Measurements from ENCODE around the gene INPP1.
A peak's percentile ranks its signal among the peaks of the same experiment; 100 is the strongest.
"Not testable (repeated sequence)": the region's sequence is repeated elsewhere in the genome, so short reads cannot be mapped to it uniquely, and the experiment has no call there.

The INPP1 gene

GRCh38 chr2:190357600-190357999 lies 14.2 kb downstream of the INPP1 start:
- no peak overlapping the region for H3K4me2 ChIP-seq (ENCODE audit: low read length)
- H4K20me1 ChIP-seq (ENCODE audit: insufficient read depth, low read length), result no peaks in the 10 kb centered on the region
- peaks cover 10% of the 10 kb centered on the region for H3K4me1 ChIP-seq (ENCODE audit: low read length)
- H3K36me3 ChIP-seq (replicated peaks; ENCODE audit: low read depth, low read length), result no peaks in the 10 kb centered on the region
- no peaks in the 10 kb centered on the region for H3K79me2 ChIP-seq (ENCODE audit: low read length)
- H3K4me3 ChIP-seq (ENCODE audit: low read length), result no peak overlapping the region
- no peak overlapping the region for H3K9ac ChIP-seq (ENCODE audit: low read length)
- H3K9me3 ChIP-seq (ENCODE audit: insufficient read depth, low read length), result no peaks in the 10 kb centered on the region
- no peak overlapping the region for H3K27ac ChIP-seq (ENCODE audit: low read length)
- no peaks in the 10 kb centered on the region for H3K27me3 ChIP-seq (ENCODE audit: low read depth, low read length)
- H2AFZ ChIP-seq (ENCODE audit: low read depth, low read length), result no peak overlapping the region
- TF ChIP-seq EZH2phosphoT487 (IDR thresholded peaks at IDR 0.05; ENCODE audit: low read depth), result no peak
- TF ChIP-seq, protein P1, sequence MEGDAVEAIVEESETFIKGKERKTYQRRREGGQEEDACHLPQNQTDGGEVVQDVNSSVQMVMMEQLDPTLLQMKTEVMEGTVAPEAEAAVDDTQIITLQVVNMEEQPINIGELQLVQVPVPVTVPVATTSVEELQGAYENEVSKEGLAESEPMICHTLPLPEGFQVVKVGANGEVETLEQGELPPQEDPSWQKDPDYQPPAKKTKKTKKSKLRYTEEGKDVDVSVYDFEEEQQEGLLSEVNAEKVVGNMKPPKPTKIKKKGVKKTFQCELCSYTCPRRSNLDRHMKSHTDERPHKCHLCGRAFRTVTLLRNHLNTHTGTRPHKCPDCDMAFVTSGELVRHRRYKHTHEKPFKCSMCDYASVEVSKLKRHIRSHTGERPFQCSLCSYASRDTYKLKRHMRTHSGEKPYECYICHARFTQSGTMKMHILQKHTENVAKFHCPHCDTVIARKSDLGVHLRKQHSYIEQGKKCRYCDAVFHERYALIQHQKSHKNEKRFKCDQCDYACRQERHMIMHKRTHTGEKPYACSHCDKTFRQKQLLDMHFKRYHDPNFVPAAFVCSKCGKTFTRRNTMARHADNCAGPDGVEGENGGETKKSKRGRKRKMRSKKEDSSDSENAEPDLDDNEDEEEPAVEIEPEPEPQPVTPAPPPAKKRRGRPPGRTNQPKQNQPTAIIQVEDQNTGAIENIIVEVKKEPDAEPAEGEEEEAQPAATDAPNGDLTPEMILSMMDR (IDR thresholded peaks at IDR 0.05; ENCODE audit: low read depth, low read length), result no peak

GRCh38 chr2:190358655-190359448 lies 15.5 kb downstream of the INPP1 start:
- not testable (repeated sequence) for H3K79me2 ChIP-seq (ENCODE audit: low read length); H3K4me3 ChIP-seq (ENCODE audit: low read length); H2AFZ ChIP-seq (ENCODE audit: low read depth, low read length); H3K36me3 ChIP-seq (replicated peaks; ENCODE audit: low read depth, low read length); H3K27me3 ChIP-seq (ENCODE audit: low read depth, low read length); H3K4me2 ChIP-seq (ENCODE audit: low read length); H3K9ac ChIP-seq (ENCODE audit: low read length); H3K9me3 ChIP-seq (ENCODE audit: insufficient read depth, low read length); H3K27ac ChIP-seq (ENCODE audit: low read length); H4K20me1 ChIP-seq (ENCODE audit: insufficient read depth, low read length)
- peaks cover 10% of the 10 kb centered on the region for H3K4me1 ChIP-seq (ENCODE audit: low read length)

DNA sequence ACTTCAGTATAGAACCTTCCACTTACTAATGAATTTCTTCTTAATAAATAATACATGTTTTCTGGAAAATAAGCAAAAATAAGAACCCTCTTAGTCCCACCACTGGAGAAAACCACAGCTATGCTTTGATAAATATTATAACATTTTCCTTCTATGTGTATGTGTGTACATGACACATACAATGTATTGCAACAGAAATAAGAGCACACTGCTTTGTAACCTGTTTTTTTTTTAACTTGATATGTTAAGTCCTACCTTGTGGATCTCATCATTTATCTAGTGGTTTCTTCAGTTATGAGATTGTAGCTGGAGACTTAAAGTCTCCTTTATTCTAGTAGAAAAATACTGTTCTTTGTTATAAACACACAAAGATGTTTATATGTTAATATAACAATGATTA lies 17.2 kb downstream of the INPP1 start:
- Histone ChIP-seq H3K4me3 (ENCODE audit: low read length) (no peak overlapping the region), H3K4me2 (ENCODE audit: low read length) (peak overlapping the region; percentile 79), H3K79me2 (ENCODE audit: low read length) (no peaks in the 10 kb centered on the region), H3K9ac (ENCODE audit: low read length) (no peak overlapping the region), H3K36me3 (replicated peaks; ENCODE audit: low read depth, low read length) (no peaks in the 10 kb centered on the region), H3K4me1 (ENCODE audit: low read length) (peaks cover 10% of the 10 kb centered on the region), H3K27ac (ENCODE audit: low read length) (no peak overlapping the region), H3K9me3 (ENCODE audit: insufficient read depth, low read length) (no peaks in the 10 kb centered on the region), H2AFZ (ENCODE audit: low read depth, low read length) (peak overlapping the region; percentile 98; the same call in 1 of the 2 replicates), H3K27me3 (ENCODE audit: low read depth, low read length) (no peaks in the 10 kb centered on the region), H4K20me1 (ENCODE audit: insufficient read depth, low read length) (no peaks in the 10 kb centered on the region)
- TF ChIP-seq EZH2phosphoT487 (IDR thresholded peaks at IDR 0.05; ENCODE audit: low read depth), result no peak
- TF ChIP-seq, protein P1 (IDR thresholded peaks at IDR 0.05; ENCODE audit: low read depth, low read length), result no peak

GRCh38 chr2:190360965-190361364 lies 17.6 kb downstream of the INPP1 start:
- Histone ChIP-seq H3K9me3 (ENCODE audit: insufficient read depth, low read length) (no peaks in the 10 kb centered on the region), H3K27me3 (ENCODE audit: low read depth, low read length) (no peaks in the 10 kb centered on the region), H3K79me2 (ENCODE audit: low read length) (no peaks in the 10 kb centered on the region), H3K4me3 (ENCODE audit: low read length) (no peak overlapping the region), H3K4me2 (ENCODE audit: low read length) (no peak overlapping the region), H3K36me3 (replicated peaks; ENCODE audit: low read depth, low read length) (no peaks in the 10 kb centered on the region), H4K20me1 (ENCODE audit: insufficient read depth, low read length) (no peaks in the 10 kb centered on the region), H3K27ac (ENCODE audit: low read length) (no peak overlapping the region), H3K4me1 (ENCODE audit: low read length) (peaks cover 10% of the 10 kb centered on the region), H3K9ac (ENCODE audit: low read length) (no peak overlapping the region), H2AFZ (ENCODE audit: low read depth, low read length) (no peak overlapping the region)
- TF ChIP-seq EZH2phosphoT487 (IDR thresholded peaks at IDR 0.05; ENCODE audit: low read depth), result no peak
- TF ChIP-seq, protein P1 (IDR thresholded peaks at IDR 0.05; ENCODE audit: low read depth, low read length), result no peak

Measured in OCI-LY3 (cell line).